RWPE2 (cell line): ENCODE measurements around the gene ARL15.

Experiments
- ATAC-seq: fragments of 200-7000 bp; cut with Tn5 transposase; 3 replicates; pipeline ENCODE4 v1.9.1; 2021; ENCODE audit warnings: low read depth
- DNase-seq: peaks from one replicate; pipeline ENCODE4 v3.0.0-alpha.2; 2020; ENCODE audit warnings: low spot score
- H3K27ac ChIP-seq: fragments of 450-650 bp; 2 replicates; pipeline ENCODE4 v1.5.1; 2017; ENCODE audit warnings: mild to moderate bottlenecking; ENCODE audit not compliant: poor library complexity, severe bottlenecking
- H3K27me3 ChIP-seq: fragments of 250-450 bp; sonication (Bioruptor Pico); 2 replicates; pipeline ENCODE4 v1.5.1; 2021; ENCODE audit warnings: mild to moderate bottlenecking, moderate library complexity; ENCODE audit not compliant: insufficient read depth, poor library complexity, severe bottlenecking
- H3K36me3 ChIP-seq: fragments of 250-450 bp; sonication (Bioruptor Pico); 2 replicates; pipeline ENCODE4 v1.5.1; 2020; ENCODE audit warnings: low read depth, mild to moderate bottlenecking, moderate library complexity
- H3K4me1 ChIP-seq: fragments of 250-450 bp; sonication (Bioruptor Pico); 2 replicates; pipeline ENCODE4 v1.5.1; 2021; ENCODE audit warnings: mild to moderate bottlenecking, moderate library complexity; ENCODE audit not compliant: insufficient read depth, poor library complexity, severe bottlenecking
- H3K4me3 ChIP-seq: fragments of 250-450 bp; sonication (Bioruptor Pico); 2 replicates; pipeline ENCODE4 v1.5.1; 2021; ENCODE audit warnings: mild to moderate bottlenecking, moderate library complexity; ENCODE audit not compliant: severe bottlenecking
- H3K9me3 ChIP-seq: fragments of 250-450 bp; sonication (Bioruptor Pico); 2 replicates; pipeline ENCODE4 v1.5.1; 2021; ENCODE audit warnings: mild to moderate bottlenecking, moderate library complexity; ENCODE audit not compliant: severe bottlenecking
- TF ChIP-seq, protein P1 (sequence below): fragments of 450-650 bp; IDR thresholded peaks from one replicate; pipeline ENCODE4 v1.5.1; 2017; ENCODE audit warnings: mild to moderate bottlenecking, moderate library complexity; ENCODE audit not compliant: poor library complexity, severe bottlenecking

ARL15 gene

DNA sequence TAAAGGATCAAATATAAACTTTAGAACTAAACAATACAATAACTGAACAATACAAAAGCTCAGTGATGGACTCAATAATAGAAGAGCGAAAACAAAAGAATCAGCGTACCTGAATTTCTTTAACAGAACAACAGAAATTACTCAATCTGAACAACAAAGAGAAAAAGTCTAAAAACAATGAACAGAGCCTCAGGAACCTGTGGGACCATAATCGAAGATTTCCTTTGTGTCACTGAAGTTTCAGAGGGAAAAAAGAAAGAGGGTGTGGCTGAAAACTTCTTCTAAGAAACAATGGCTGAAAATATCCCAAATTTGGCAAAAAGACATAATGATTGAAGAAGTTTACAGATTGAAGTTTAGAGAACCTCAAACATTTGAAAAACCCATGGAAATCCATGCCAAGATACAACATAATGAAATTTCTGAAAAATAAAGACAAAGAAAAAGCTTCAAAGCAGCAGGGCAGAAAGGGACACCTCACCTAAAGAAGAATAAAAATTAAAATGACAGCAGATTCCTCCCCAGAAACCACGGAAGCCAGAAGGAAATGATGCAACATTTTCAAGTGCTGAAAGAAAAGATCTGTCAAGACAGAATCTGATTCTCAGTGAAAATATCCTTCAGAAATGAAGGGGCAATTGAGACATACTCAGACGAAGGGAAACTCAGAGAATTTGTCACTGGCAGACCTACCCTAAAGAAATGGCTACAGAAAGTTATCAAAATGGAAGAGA, 288.8 kb downstream of the ARL15 start:
- TF ChIP-seq, protein P1, sequence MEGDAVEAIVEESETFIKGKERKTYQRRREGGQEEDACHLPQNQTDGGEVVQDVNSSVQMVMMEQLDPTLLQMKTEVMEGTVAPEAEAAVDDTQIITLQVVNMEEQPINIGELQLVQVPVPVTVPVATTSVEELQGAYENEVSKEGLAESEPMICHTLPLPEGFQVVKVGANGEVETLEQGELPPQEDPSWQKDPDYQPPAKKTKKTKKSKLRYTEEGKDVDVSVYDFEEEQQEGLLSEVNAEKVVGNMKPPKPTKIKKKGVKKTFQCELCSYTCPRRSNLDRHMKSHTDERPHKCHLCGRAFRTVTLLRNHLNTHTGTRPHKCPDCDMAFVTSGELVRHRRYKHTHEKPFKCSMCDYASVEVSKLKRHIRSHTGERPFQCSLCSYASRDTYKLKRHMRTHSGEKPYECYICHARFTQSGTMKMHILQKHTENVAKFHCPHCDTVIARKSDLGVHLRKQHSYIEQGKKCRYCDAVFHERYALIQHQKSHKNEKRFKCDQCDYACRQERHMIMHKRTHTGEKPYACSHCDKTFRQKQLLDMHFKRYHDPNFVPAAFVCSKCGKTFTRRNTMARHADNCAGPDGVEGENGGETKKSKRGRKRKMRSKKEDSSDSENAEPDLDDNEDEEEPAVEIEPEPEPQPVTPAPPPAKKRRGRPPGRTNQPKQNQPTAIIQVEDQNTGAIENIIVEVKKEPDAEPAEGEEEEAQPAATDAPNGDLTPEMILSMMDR: no peak
- DNase-seq: no peak
- no peak overlapping the region for H3K4me3 ChIP-seq
- H3K9me3 ChIP-seq: no peaks in the 10 kb centered on the region
- H3K27ac ChIP-seq: peak overlapping the region; percentile 3
- no peaks in the 10 kb centered on the region for H3K27me3 ChIP-seq
- peaks cover 18% of the 10 kb centered on the region for H3K4me1 ChIP-seq
- no peak for ATAC-seq
- no peaks in the 10 kb centered on the region for H3K36me3 ChIP-seq

DNA sequence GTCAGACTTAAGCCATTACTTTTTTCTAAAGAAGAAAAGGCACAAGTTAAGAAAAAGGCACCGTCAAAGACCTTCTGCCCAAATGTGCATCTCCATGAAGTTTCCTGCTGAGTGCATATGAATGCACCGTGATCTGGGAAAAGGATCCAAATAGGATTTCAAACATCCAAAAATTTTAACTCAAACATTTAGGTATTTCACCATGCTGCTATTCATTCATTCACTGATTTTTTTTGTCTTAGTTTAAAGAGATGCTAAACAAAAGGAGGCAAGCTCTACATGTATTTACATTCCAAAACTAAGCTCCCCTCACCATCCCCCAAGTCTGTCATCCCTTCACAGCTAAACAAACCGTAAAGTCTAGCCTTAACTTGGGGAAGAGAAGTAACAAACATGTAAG, 291.9 kb downstream of the ARL15 start:
- DNase-seq: no peak
- Histone ChIP-seq H3K27me3 (no peaks in the 10 kb centered on the region), H3K27ac (no peak overlapping the region), H3K36me3 (no peaks in the 10 kb centered on the region), H3K9me3 (peaks cover 11% of the 10 kb centered on the region), H3K4me1 (peaks cover 9% of the 10 kb centered on the region), H3K4me3 (no peak overlapping the region)
- ATAC-seq: no peak
- TF ChIP-seq, protein P1: no peak

DNA sequence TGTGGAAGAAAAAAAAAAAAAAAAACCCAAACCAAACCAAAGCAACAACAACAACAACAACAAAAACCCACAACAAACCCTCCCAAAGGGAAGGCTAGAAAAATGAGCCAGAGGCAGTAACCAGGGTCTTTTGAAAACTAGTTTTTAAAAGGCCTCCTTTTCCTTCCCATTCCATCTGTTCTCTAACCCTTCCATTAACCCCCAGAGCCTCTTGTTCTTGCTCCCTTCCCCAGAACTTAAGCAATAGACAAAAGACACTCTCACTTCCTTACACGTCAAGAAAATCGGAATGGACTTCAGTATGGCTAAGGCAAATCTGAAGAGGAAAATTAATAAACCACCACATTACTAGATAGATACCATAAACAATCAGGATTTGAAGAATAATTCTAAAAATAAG, 292.8 kb downstream of the ARL15 start:
- H3K27me3 ChIP-seq: no peaks in the 10 kb centered on the region
- ATAC-seq: no peak
- no peak for DNase-seq
- no peak overlapping the region for H3K4me3 ChIP-seq
- peaks cover 9% of the 10 kb centered on the region for H3K4me1 ChIP-seq
- H3K27ac ChIP-seq: no peak overlapping the region
- TF ChIP-seq, protein P1: no peak
- H3K36me3 ChIP-seq: no peaks in the 10 kb centered on the region
- peaks cover 11% of the 10 kb centered on the region for H3K9me3 ChIP-seq

DNA sequence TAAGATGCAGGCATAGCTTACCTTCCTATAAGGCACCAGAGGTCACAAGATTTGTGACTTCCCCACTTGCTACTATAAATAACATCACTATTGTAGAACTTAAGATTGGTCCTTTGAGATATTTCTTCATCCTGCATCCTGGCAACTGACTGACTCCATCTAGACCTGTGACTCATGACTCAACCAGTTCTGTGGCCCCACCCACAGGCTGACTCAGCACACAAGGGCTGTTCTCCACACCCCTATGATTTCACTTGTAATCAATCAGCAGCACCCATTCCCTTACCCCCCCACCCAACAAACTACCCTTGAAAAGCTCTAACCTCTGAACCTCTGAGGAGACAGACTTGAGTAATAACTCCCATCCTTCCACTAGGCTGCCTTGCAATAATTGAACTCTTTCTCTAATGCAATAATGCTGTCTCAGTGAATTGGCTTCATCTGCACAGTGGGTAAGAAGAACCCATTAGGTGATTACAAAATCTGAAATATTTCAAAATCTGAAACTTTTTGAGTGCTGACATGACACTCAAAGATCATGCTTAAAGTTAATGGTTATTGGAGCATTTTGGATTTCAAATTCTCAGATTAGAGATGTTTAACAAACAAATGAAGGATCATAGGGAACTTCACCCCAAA, 296.7 kb downstream of the ARL15 start:
- ATAC-seq: peak; percentile 99

More for the DNA sequence above, 296.7 kb downstream of the ARL15 start:
- Histone ChIP-seq H3K4me1 (peaks cover 2% of the 10 kb centered on the region), H3K27me3 (no peaks in the 10 kb centered on the region), H3K4me3 (no peak overlapping the region), H3K9me3 (peaks cover 11% of the 10 kb centered on the region), H3K27ac (no peak overlapping the region), H3K36me3 (no peaks in the 10 kb centered on the region)
- TF ChIP-seq, protein P1: no peak
- DNase-seq: peak; percentile 80
